ENCODE measurements around the gene AOAH. TPM values are rescaled to one million over a fixed set of nuclear protein-coding genes. Genes with fewer than 3 reads are reported as not detected.
"Not testable (repeated sequence)": the region's sequence is repeated elsewhere in the genome, so short reads cannot be mapped to it uniquely, and the experiment has no call there.

The AOAH gene
- total RNA-seq, 1 donor from 2014 or later = 1.6 TPM

DNA sequence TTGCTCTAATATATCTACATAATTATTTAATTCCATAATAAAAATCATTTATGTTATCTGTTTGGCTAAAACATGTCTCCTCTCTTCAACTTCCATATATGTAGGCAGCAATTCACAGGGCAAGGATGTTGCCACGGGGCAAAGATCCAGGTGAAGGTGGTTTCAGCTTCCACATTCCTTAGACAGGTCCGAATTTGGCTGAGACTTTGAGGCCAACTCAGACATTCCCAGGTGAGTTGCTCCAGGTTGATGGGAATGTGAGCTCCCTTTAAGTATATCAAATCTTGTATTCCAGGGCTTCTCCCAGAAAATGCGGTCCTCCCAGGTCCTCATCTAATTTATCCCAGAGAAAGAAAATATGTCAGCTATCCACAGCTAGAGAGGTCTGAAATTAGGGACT is 15.1 kb upstream of the AOAH start:
- no peak for DNase-seq (ENCODE audit: low spot score)
- intact Hi-C loops (cut with DNase I) = no loop called here

DNA sequence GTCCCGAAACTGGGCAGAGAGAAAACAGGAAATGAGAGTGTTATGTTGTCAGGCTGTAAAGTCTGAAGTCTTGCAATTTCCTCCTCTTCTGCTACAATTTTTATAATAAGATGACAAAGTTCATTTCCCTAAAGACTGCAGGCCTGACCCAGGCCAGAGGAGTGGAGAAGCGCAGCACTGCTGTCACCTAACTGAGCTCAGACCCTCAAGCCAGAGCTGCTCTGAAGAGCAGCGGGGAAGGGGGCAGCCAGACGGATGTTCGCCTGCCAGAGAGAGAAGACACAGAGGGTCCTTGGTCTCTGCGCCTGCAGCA is 12.6 kb upstream of the AOAH start:
- intact Hi-C loops (cut with DNase I) = no loop called here
- no peak for DNase-seq (ENCODE audit: low spot score)

DNA sequence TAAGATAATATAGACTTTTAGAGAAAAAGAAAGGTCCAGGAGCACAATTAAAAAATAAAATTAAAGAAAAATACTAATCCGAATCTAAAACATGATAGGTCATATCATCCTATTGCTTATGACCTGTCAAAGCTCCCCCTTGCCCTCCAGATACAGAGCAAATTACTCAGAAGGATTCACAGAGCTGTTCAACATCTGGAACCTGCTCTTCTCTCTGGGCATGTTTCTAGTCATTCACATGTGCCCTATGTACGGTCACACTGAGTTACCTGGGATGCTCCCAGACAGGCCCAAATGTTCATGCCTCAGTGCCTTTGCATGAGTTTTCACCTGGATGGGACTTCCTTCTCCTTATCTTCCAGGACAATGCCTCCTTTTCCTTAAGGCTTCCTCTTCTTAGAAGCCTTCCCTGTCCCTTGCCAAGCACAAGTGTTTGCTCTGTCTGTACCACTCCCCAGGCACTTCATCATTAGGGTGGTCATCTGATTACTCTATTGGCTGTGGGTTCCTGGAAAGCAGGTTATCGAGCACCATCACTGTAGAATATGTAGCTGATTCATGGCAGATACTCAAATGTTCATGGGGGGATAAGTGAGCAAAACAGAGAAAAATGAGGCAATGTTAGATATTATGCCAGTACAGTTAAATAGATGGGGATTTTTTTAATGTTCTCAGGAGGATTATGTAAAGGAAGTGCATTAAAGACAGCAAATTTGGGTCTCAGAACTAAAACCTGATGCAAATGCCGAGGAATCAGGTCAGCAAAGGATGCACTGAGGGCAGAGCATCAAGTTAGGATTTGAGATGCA is 12.0 kb upstream of the AOAH start:
- intact Hi-C loops (cut with DNase I) = no loop called here
- no peak for DNase-seq (ENCODE audit: low spot score)

DNA sequence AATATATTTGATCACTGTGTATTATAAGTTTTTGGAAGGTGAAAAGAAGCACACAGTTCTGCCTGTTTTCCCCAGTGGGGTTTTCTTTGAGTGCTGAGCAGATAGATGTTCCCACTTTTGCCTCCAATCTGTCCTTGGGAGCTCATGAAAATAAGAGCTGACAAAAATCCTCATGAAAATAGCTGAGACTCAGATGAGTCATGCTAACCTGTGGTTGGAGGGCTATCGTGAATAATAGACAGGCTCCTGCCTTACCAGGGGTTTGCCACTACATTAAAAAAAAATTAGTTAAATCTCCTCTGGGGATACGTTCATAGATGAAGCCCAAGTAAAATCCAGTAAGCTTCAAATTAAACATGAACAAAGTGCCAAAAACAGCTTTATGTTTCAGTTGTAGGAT is 10.9 kb upstream of the AOAH start:
- no peak for DNase-seq (ENCODE audit: low spot score)
- intact Hi-C loops (cut with DNase I) = no loop called here

DNA sequence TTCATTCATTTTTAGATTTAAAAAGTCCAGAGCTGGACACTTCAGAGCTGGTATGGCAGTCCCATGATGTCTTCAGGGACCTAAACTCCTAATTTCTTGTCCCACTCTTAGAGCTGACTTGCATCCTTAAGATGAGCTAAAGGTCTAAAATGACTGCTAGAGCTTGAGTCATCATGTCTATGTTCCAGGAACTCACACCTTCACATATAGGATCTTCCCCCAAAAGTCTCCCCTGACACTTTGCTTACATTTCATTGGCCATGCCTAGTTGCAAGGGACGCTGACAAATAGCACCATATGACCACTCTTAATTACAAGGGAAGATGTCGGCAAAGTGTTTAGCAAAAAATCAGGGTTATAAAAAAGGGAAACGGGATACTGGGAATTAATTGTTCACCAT is 10.4 kb upstream of the AOAH start:
- no peak for DNase-seq (ENCODE audit: low spot score)
- intact Hi-C loops (cut with DNase I) = no loop called here

DNA sequence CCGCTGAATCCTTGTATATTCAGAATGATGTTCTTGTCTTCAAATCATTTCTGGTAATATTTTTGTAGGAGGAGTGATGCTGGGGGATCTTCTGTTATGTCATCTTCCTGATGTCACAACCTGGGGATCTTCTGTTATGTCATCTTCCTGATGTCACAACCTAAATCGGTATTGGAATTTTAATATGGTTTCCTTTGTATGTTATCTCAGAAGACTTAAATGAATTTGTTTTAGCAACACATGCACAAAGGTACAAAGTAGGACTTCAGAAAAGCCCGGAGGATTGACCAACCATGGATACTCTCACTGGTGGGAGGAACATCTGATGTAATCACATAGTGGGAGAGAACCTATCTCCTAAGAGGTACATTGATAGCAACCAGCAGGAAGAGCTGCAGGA is 9.1 kb upstream of the AOAH start:
- DNase-seq (ENCODE audit: low spot score) = no peak
- intact Hi-C loops (cut with DNase I) = no loop called here

DNA sequence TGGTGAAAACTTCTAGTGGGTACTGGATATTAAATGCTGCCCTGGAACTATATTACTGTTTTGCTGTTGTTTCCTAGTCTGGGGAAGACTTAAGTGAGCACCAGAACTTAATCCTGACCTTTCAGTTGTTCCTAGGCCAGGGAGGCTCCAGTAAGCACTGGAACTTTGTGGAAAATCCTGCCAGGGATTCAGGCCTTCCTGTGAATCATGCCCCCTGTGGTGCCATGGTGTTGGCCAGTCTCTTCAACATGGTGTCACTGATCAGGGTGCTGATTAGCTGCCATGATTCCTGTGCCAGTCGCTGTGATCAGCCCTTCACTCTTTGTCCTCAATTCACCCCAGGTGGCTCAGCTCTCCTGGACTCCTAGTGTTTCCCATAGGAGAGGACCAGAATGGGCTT is 8.5 kb upstream of the AOAH start:
- intact Hi-C loops (cut with DNase I) = no loop called here
- DNase-seq (ENCODE audit: low spot score) = no peak

DNA sequence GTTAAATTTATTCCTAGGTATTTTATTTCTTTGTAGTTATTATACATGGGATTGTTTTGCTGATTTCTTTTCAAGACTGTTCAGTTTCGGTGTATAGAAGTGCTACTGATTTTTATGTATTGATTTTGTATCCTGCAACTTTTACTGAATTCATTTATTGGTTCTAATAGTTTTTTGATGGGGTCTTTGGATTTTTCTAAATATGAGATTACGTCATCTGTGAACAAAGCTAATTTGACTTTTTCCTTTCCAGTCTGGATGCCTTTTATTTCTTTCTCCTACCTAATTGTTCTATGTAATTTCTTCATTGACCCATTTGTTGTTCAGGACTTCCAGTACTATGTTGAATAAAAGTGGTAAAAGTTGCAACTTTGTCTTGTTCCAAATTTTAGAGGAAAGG is 5.8 kb upstream of the AOAH start:
- intact Hi-C loops (cut with DNase I) = no loop called here
- DNase-seq (ENCODE audit: low spot score) = no peak

DNA sequence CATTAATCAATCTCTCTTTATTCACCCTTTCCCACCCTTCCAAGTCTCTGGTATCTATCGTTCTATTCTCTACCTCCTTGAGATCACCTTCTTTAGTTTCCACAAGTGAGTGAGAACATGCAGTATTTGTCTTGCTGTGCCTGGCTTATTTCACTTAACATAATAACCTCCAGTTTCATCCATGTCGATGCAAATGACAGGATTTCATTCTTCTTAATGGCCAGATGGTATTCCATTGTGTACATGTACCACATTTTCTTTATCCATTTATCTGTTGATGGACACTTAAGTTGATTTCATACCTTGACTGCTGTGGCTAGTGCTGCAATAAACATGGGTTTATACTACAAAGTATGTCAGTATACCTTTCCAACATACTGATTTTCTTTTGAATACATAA is 3.8 kb upstream of the AOAH start:
- intact Hi-C loops (cut with DNase I) = no loop called here
- no peak for DNase-seq (ENCODE audit: low spot score)

DNA sequence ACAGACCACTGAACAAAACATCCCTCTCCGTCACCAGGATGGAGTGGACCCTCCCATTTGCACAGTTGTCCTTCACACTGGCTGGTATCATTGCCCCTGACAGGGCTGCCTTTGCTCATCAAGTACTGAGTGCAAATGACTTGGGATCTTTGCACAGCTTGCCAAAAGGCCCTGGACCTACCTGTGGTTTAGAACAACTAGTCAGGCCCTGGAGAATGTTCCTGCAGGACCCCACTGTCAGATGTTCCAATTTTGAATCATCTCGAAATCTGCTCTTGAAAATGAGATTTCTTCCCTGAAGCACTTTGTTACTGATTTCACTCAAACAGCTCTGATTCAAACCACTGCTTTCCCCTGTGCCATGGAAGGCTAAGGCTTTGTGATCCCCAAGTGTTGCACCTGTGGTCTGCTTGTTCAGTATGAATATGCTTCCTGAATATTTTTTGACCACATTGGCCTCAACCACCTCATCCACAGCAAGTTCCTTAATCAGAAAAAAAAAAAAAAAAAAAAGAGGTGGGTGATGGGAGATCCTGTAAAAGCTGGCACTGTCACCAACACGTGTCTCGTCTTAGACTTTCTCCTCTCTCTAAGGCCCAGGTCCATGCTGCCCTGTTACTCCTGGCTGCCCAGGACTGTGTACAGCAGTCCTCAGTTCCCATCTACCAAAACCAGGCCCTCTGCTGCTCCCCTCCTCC is 2.7 kb upstream of the AOAH start:
- intact Hi-C loops (cut with DNase I) = no loop called here
- no peak for DNase-seq (ENCODE audit: low spot score)

DNA sequence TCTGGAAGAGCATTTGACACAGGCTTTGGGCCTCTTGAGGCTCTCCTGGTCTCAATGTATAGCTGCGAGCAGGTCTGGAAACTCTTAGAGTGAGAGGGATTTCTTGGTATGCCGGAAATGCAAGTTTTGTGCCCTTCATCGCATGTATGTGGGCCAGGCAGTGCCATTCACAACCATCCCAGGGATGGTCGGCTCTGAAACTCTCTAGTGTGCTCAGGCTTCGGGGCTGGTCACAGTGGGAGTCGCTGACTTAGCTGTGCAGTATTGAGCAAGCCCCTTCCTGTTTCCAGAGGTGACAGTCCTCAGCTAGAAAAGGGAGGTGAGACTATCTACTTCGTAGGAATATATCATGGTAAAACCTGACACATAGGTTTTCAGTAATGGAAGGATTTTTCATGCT is 2.0 kb upstream of the AOAH start:
- intact Hi-C loops (cut with DNase I) = no loop called here
- DNase-seq (ENCODE audit: low spot score) = no peak

DNA sequence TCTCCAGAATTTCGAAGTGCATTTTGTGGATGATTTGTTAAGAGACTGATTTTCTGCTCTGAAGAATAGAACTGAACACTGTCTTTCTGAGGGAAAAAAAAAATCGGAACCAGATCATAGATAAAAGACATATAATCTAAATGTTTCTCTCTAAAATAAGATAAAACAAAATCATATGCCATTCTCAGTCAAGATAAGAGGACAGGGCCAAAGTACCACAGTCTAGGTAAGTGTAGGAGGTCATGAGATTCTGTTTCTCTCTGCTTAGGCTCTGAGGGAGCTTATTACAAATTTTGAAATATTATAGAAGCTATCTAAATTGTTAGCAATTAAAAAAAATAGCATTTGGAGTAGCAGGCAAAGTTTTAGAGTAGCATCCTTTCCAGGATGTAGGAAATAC is 702 bp upstream of the AOAH start:
- no peak for DNase-seq (ENCODE audit: low spot score)
- intact Hi-C loops (cut with DNase I) = no loop called here

DNA sequence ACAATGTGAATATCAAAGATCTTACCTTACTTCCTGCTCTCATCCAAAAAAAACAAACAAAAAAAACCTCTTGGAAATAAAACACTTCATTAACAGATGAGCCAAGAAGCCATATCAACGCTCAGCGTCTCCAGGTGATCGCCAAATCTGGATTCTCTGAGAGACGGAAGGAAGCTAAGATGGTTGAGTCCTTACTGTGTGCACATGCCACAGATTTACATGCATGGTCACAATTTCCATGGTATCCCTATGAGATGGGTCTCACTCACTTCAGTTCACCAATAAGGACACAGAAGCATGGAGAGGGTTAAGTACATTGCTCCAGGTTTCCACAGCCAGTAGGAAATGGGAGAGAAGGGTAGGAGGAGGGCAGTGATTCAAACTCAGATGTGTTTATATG is 1.0 kb downstream of the AOAH start:
- intact Hi-C loops (cut with DNase I) = no loop called here
- DNase-seq (ENCODE audit: low spot score) = no peak

DNA sequence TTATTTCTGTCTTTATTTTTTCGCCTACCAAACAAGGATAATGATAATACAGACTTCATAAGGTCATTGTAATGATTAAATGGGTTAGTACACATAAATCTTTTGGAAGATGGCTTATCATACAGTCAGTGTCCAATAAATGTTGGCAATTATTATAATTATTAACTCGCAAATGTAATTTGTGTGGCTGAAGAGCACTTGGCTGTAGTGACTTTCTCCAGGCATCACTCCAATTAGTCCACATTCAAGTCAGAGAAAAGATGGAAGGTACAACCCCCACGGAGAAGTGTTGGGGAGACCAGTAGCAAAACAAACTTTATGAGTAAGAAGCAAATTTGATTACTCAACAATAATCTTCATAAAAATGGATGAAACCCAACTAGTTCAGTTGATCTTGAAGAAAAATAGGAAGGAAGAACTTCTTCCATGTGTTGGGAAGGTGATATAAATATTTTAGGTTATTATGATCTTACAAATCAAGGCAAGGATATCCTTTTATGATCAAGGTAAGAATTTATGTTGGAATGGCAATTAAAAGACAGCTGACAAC is 5.1 kb downstream of the AOAH start:
- intact Hi-C loops (cut with DNase I) = no loop called here
- no peak for DNase-seq (ENCODE audit: low spot score)

DNA sequence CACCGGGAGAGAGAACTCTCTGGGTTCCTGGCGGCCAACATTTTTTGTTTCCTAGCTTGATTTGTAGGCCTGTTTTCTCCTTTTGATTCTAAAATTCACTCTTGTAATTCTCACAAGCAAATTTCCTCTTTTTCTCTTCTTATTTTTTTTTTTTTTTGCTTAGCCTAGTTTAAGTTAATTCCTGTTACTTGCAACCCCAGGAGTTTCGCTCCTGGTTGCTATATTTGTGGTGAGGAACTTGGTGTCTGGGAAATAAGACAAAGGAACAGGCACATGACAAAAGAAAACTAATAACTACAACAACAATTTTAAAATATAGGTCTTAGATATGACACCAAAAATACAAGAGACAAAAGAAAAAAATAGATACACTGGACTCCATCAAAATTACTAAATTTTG is 6.7 kb downstream of the AOAH start:
- intact Hi-C loops (cut with DNase I) = no loop called here

DNA sequence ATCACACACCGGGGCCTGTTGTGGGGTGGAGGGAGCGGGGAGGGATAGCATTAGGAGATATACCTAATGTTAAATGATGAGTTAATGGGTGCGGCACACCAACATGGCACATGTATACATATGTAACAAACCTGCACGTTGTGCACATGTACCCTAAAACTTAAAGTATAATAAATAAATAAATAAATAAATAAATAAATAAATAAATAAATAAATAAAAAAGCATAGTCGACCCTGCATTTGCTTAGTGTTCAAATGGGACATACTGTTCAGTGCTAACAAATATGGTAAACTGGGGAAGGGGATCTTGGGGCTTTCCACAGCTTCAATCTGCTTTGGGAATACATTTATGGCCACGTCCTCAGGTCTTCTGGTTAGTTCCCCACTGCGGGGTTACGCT is 7.5 kb downstream of the AOAH start:
- intact Hi-C loops (cut with DNase I); DNase-seq (ENCODE audit: low spot score): not testable (repeated sequence)

More for the DNA sequence above, 6.7 kb downstream of the AOAH start:
- no peak for DNase-seq (ENCODE audit: low spot score)

DNA sequence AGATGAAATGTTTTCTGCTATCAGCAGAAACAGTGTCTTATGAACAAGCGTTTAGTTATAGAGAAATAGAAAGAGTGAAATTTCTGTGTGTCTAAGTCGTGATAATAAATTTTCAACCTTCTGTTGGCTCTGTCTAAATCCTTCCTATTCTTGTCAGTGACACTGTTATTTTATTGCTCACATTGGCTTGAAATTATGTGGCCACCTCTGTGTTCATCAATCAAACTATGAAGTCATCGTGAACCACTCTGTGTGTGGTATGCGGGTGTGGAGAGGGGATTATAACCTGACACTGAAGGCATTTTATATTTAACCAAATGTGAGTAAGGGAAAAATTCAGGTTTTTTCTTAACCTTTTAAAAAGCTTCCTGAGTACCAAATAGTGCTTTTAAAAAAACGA is 12.3 kb downstream of the AOAH start:
- intact Hi-C loops (cut with DNase I) = no loop called here

DNA sequence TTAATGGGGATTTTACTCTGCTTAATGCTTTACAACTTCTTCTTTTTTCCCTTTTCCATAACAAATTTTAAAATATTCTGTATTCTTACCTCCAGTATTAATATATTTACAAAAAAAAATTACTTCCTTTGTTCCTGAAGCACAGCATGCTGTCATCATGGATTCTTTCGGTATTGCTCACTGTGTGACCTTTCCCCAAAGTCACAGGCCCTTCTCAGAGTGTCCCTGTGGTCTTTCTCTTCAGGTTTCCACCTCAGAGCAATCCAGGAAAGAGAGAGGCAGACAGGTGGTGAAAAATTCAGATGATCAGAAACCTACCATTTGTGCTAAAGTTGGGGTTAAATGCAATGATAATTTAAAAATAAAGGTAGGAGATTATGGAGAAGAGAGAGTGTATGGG is 13.0 kb downstream of the AOAH start:
- DNase-seq (ENCODE audit: low spot score) = no peak
- intact Hi-C loops (cut with DNase I) = no loop called here

More for the DNA sequence above, 12.3 kb downstream of the AOAH start:
- DNase-seq (ENCODE audit: low spot score) = no peak

DNA sequence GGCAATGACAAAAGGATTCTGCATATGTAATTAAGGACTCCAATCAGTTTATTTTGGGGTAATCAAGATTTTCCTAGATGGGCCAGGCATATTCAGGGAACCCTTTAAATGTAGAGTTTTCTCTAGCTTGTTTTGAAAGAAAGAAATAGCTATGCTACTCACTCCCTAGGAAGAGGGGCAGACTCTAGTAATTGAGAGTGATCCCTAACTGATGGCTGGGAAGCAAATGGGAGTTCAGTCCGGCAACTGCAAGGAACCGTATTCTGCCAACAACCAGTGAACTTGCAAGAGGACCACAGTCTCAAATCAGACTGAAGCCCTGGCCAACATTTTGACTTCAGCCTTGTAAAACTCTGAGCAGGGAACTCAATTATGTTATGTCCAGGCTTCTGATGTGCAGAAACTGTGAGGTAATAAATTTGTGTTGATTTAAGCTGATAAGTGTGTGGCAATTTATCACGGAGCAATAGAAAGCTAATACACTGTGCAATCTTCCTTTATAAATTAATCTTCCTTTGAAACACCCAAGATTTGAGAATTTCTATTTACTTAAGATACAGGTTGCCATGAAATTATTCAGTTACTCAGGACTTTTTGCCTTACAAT is 14.0 kb downstream of the AOAH start:
- intact Hi-C loops (cut with DNase I) = no loop called here
- no peak for DNase-seq (ENCODE audit: low spot score)

DNA sequence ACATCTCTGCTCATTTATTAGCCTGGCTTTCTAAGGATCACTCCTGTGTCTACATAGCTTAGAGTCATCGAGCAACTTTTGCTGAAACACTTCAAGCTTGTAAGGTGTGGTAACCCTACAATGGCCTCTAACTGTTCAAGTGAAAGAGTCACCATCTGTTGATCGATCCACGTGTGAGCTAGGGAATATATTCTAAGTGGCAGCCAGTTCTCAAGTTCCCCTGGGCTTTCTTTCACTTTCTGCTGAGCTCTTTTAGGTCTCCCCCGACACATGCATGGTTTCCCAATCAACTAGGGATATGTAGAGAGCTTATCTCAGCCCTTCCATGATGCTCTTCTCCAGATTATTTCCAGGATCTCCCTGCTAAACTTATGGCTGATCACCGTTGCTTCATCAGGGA is 15.5 kb downstream of the AOAH start:
- intact Hi-C loops (cut with DNase I) = no loop called here
- DNase-seq (ENCODE audit: low spot score) = no peak

DNA sequence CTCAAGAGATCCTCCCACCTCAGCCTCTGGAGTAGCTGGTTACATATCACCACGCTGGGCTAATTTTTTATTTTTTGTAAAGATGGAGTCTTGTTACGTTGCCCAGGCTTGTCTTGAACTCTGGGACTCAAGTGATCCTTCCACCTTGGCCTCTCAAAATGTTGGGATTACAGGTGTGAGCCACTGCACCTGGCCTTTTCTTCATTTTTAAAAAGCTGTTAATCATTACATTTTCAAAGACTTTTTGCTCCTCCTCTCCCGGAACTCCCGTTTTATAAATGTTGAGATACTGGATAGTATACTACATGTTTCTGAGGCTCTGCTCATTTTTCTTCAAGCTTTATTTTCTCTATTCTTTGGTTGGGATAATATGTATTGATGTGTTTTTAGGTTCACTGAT is 16.4 kb downstream of the AOAH start:
- no peak for DNase-seq (ENCODE audit: low spot score)
- intact Hi-C loops (cut with DNase I) = no loop called here
